HL-60 (cell line): ENCODE measurements around the gene AAK1.
A peak's percentile ranks its signal among the peaks of the same experiment; 100 is the strongest.

Experiments used
- DNase-seq, 2 experiments: peaks; one replicate each; pipeline ENCODE4 v3.0.0-alpha.2; 2010 to 2020; ENCODE audit warnings: low read depth in 1 of 2, low spot score in 1 of 2
- H3K27ac ChIP-seq: fragments of 250-450 bp; sonication (Bioruptor Pico); replicated peaks from 2 replicates; pipeline ENCODE4 v1.5.1; 2020; ENCODE audit warnings: mild to moderate bottlenecking, moderate library complexity
- H3K27me3 ChIP-seq: fragments of 250-450 bp; sonication (Bioruptor Pico); 2 replicates; pipeline ENCODE4 v1.5.1; 2021; ENCODE audit warnings: mild to moderate bottlenecking, moderate library complexity; ENCODE audit not compliant: insufficient read depth, poor library complexity, severe bottlenecking
- H3K4me3 ChIP-seq: replicated peaks from 2 replicates; pipeline ENCODE4 v1.5.1; 2011; ENCODE audit warnings: mild to moderate bottlenecking, control low read depth, low read length; ENCODE audit not compliant: insufficient read depth
- CTCF ChIP-seq: IDR thresholded peaks from one replicate; pipeline ENCODE4 v1.5.1; 2011; ENCODE audit warnings: low read length, control low read depth, inconsistent platforms; ENCODE audit not compliant: insufficient read depth
- GABPA ChIP-seq: IDR thresholded peaks from 2 replicates; pipeline ENCODE4 v1.6.1; 2012; ENCODE audit warnings: low read depth
- POLR2AphosphoS5 ChIP-seq: IDR thresholded peaks from 2 replicates; pipeline ENCODE4 v1.6.1; 2012; ENCODE audit warnings: low read depth
- REST ChIP-seq: IDR thresholded peaks from 2 replicates; pipeline ENCODE4 v1.6.1; 2012; ENCODE audit warnings: low read depth; ENCODE audit not compliant: insufficient replicate concordance
- SPI1 ChIP-seq: IDR thresholded peaks from 2 replicates; pipeline ENCODE4 v1.6.1; 2012; ENCODE audit warnings: low read depth, mild to moderate bottlenecking, borderline replicate concordance

AAK1 gene

GRCh38 chr2:69538872-69539548 lies 104.5 kb downstream of the AAK1 start:
- no peak for DNase-seq

GRCh38 chr2:69538249-69538648 lies 105.3 kb downstream of the AAK1 start:
- TF ChIP-seq GABPA = no peak
- TF ChIP-seq REST = no peak
- TF ChIP-seq CTCF = no peak
- no peak for TF ChIP-seq SPI1
- TF ChIP-seq POLR2AphosphoS5 = no peak
- Histone ChIP-seq H3K4me3 (no peak overlapping the region), H3K27ac (no peak overlapping the region), H3K27me3 (no peaks in the 10 kb centered on the region)
- DNase-seq = no peak

More at GRCh38 chr2:69538872-69539548, 104.5 kb downstream of the AAK1 start:
- TF ChIP-seq SPI1 (no peak), CTCF (no peak), GABPA (no peak), REST (no peak), POLR2AphosphoS5 (no peak)
- H3K27ac ChIP-seq = no peak overlapping the region
- no peaks in the 10 kb centered on the region for H3K27me3 ChIP-seq
- H3K4me3 ChIP-seq = no peak overlapping the region

- DNase-seq = peak; percentile 16 to 62
- TF ChIP-seq SPI1 (no peak), GABPA (no peak), CTCF (no peak), POLR2AphosphoS5 (no peak), REST (no peak)
- 0 out of 2 replicates have a peak overlapping the region, but pooled peaks have one; percentile 10 for H3K27ac ChIP-seq
- no peaks in the 10 kb centered on the region for H3K27me3 ChIP-seq
- H3K4me3 ChIP-seq = no peak overlapping the region
Observed at GRCh38 chr2:69535817-69536241, 107.7 kb downstream of the AAK1 start.
